MM.1S (cell line): Measurements from ENCODE around the gene POPDC2.
"Not testable (repeated sequence)": the region's sequence is repeated elsewhere in the genome, so short reads cannot be mapped to it uniquely, and the experiment has no call there.

Experiments
- DNase-seq: peaks from one replicate; pipeline ENCODE4 v3.0.0-alpha.2; 2015
- H2AFZ ChIP-seq: fragments of 300-600 bp; sonication (generic); 2 replicates; pipeline ENCODE4 v1.6.0; 2016; ENCODE audit warnings: antibody characterized with exemption, low read length
- H3F3A ChIP-seq: fragments of 300-600 bp; sonication (generic); 2 replicates; pipeline ENCODE4 v1.6.1; 2016; ENCODE audit warnings: mild to moderate bottlenecking, antibody characterized with exemption, low read length, moderate library complexity, mixed read lengths; ENCODE audit not compliant: insufficient read depth
- H3K27ac ChIP-seq: fragments of 300-600 bp; sonication (generic); 2 replicates; pipeline ENCODE4 v1.5.1; 2016; ENCODE audit warnings: mild to moderate bottlenecking, low read length
- H3K27me3 ChIP-seq: fragments of 300-600 bp; sonication (generic); replicated peaks from 2 replicates; pipeline ENCODE4 v1.6.0; 2016; ENCODE audit warnings: low read length; ENCODE audit not compliant: insufficient read depth
- H3K36me3 ChIP-seq: fragments of 300-600 bp; sonication (generic); replicated peaks from 2 replicates; pipeline ENCODE4 v1.6.1; 2016; ENCODE audit warnings: mild to moderate bottlenecking, low read length, mixed read lengths; ENCODE audit not compliant: insufficient read depth
- H3K4me1 ChIP-seq: fragments of 300-600 bp; sonication (generic); 2 replicates; pipeline ENCODE4 v1.6.1; 2016; ENCODE audit warnings: low read length, mixed read lengths
- H3K4me2 ChIP-seq: fragments of 300-600 bp; sonication (generic); 2 replicates; pipeline ENCODE4 v1.6.0; 2016; ENCODE audit warnings: low read depth, low read length
- H3K4me3 ChIP-seq: fragments of 300-600 bp; sonication (generic); 2 replicates; pipeline ENCODE4 v1.5.1; 2016; ENCODE audit warnings: low read length, mixed read lengths
- H3K79me2 ChIP-seq: fragments of 300-600 bp; sonication (generic); 2 replicates; pipeline ENCODE4 v1.6.1; 2016; ENCODE audit warnings: mixed run types, low read length, mixed read lengths
- H3K9ac ChIP-seq: fragments of 300-600 bp; sonication (generic); 2 replicates; pipeline ENCODE4 v1.6.1; 2016; ENCODE audit warnings: low read length, mixed read lengths
- H3K9me2 ChIP-seq: fragments of 300-600 bp; sonication (generic); replicated peaks from 2 replicates; pipeline ENCODE4 v1.6.1; 2016; ENCODE audit warnings: mild to moderate bottlenecking, low read length, mixed read lengths; ENCODE audit not compliant: insufficient read depth
- H3K9me3 ChIP-seq: fragments of 300-600 bp; sonication (generic); replicated peaks from 2 replicates; pipeline ENCODE4 v1.6.1; 2016; ENCODE audit warnings: mild to moderate bottlenecking, low read length, mixed read lengths; ENCODE audit not compliant: insufficient read depth
- H4K20me1 ChIP-seq: fragments of 300-600 bp; sonication (generic); 2 replicates; pipeline ENCODE4 v1.6.1; 2016; ENCODE audit warnings: mild to moderate bottlenecking, low read length, moderate library complexity, mixed read lengths; ENCODE audit not compliant: insufficient read depth
- CTCF ChIP-seq: fragments of 300-600 bp; sonication (generic); IDR thresholded peaks from 2 replicates; pipeline ENCODE4 v1.5.1; 2016; ENCODE audit warnings: antibody characterized with exemption, low read length, mixed read lengths
- EZH2 ChIP-seq: fragments of 300-600 bp; sonication (generic); optimal IDR thresholded peaks from 2 replicates; pipeline ENCODE3; 2017; ENCODE audit warnings: low read depth, mild to moderate bottlenecking, antibody characterized with exemption, low read length, mixed read lengths
- EZH2phosphoT487 ChIP-seq: fragments of 300-600 bp; sonication (generic); IDR thresholded peaks from 2 replicates; pipeline ENCODE4 v1.6.1; 2018; ENCODE audit warnings: antibody characterized with exemption, low read length

Gene POPDC2

GRCh38 chr3:119679874-119680273 lies 19.5 kb upstream of the POPDC2 start:
- 0 out of 2 replicates have a peak, but pooled peaks cover 4% of the 10 kb centered on the region for H3K36me3 ChIP-seq
- H3K4me2 ChIP-seq: no peak overlapping the region
- H3F3A ChIP-seq: peaks cover 6% of the 10 kb centered on the region
- no peak for TF ChIP-seq EZH2phosphoT487
- no peak for TF ChIP-seq EZH2
- TF ChIP-seq CTCF: no peak
- no peak overlapping the region for H3K9ac ChIP-seq
- H3K27ac ChIP-seq: no peak overlapping the region
- no peaks in the 10 kb centered on the region for H3K9me3 ChIP-seq
- peaks cover 19% of the 10 kb centered on the region for H3K79me2 ChIP-seq
- H3K27me3 ChIP-seq: no peaks in the 10 kb centered on the region
- H3K4me1 ChIP-seq: peaks cover 10% of the 10 kb centered on the region
- no peaks in the 10 kb centered on the region for H4K20me1 ChIP-seq
- no peak overlapping the region for H2AFZ ChIP-seq
- no peak for DNase-seq
- no peaks in the 10 kb centered on the region for H3K9me2 ChIP-seq
- H3K4me3 ChIP-seq: no peak overlapping the region

GRCh38 chr3:119678209-119678608 lies 17.8 kb upstream of the POPDC2 start:
- not testable (repeated sequence) for H3F3A ChIP-seq, H2AFZ ChIP-seq, H4K20me1 ChIP-seq, H3K9me2 ChIP-seq, H3K27me3 ChIP-seq, H3K4me3 ChIP-seq, H3K4me2 ChIP-seq, H3K27ac ChIP-seq, H3K36me3 ChIP-seq, H3K9ac ChIP-seq, DNase-seq, H3K9me3 ChIP-seq
- Histone ChIP-seq H3K4me1 (peaks cover 10% of the 10 kb centered on the region), H3K79me2 (peaks cover 32% of the 10 kb centered on the region)

- Histone ChIP-seq H3K27ac (peak overlapping the region; percentile 94; the same call in 1 of the 2 replicates), H2AFZ (peak overlapping the region; percentile 52), H3K4me2 (peak overlapping the region; percentile 90), H3F3A (peaks cover 6% of the 10 kb centered on the region), H4K20me1 (no peaks in the 10 kb centered on the region), H3K9me3 (no peaks in the 10 kb centered on the region), H3K79me2 (peaks cover 35% of the 10 kb centered on the region), H3K9me2 (no peaks in the 10 kb centered on the region), H3K9ac (peak overlapping the region; percentile 86; the same call in 1 of the 2 replicates), H3K27me3 (no peaks in the 10 kb centered on the region), H3K4me1 (peaks cover 10% of the 10 kb centered on the region), H3K36me3 (peaks cover 4% of the 10 kb centered on the region; the same call in 1 of the 2 replicates), H3K4me3 (peak overlapping the region; percentile 86)
- no peak for DNase-seq
- TF ChIP-seq EZH2phosphoT487 (no peak), CTCF (no peak), EZH2 (no peak)
Measured at GRCh38 chr3:119677641-119677934, 17.2 kb upstream of the POPDC2 start.

- H3K9me2 ChIP-seq: no peaks in the 10 kb centered on the region
- no peak for TF ChIP-seq CTCF
- no peak for TF ChIP-seq EZH2phosphoT487
- TF ChIP-seq EZH2: no peak
- DNase-seq: peak; percentile 99
- H4K20me1 ChIP-seq: no peaks in the 10 kb centered on the region
- H3K27me3 ChIP-seq: no peaks in the 10 kb centered on the region
- peaks cover 6% of the 10 kb centered on the region for H3F3A ChIP-seq
- peak within 1 kb of the TSS; percentile 86 for H3K4me3 ChIP-seq
- peaks cover 35% of the 10 kb centered on the region for H3K79me2 ChIP-seq
- peak within 1 kb of the TSS; percentile 52 for H2AFZ ChIP-seq
- no peaks in the 10 kb centered on the region for H3K9me3 ChIP-seq
- H3K4me2 ChIP-seq: peak within 1 kb of the TSS; percentile 90
- H3K36me3 ChIP-seq: peaks cover 4% of the 10 kb centered on the region; the same call in 1 of the 2 replicates
- H3K9ac ChIP-seq: peak within 1 kb of the TSS; percentile 86
- peak within 1 kb of the TSS; percentile 94 for H3K27ac ChIP-seq
- peaks cover 10% of the 10 kb centered on the region for H3K4me1 ChIP-seq
Measured at GRCh38 chr3:119676771-119677640, 16.6 kb upstream of the POPDC2 start, which contains the start of gene COX17. COX17 (minus strand) TSS chr3:119677406; CDS start chr3:119677310, 96 bp downstream.
